Measurements from ENCODE around the gene P2RY12.

- TF ChIP-seq CTCF (IDR thresholded peaks at IDR 0.05; ENCODE audit: borderline replicate concordance, extremely low read depth, low read length, poor library complexity, severe bottlenecking) (no peak), EZH2 (IDR thresholded peaks at IDR 0.05; ENCODE audit: borderline replicate concordance, low read depth, low read length, severe bottlenecking) (no peak)
These were observed 11.3 kb upstream of the P2RY12 start for GRCh38 chr3:151395806-151396205.

Measured in DND-41 (cell line).